H1 (cell line): ENCODE measurements around the gene FAM83C. TPM values are rescaled to one million over a fixed set of nuclear protein-coding genes. Genes with fewer than 3 reads are reported as not detected.

Experiments used
- CTCF ChIA-PET: fragments of 300-600 bp; sonication (Branson Sonifier 250); formaldehyde crosslinking; loops from one replicate; lab custom pipeline; 2021; ENCODE audit not compliant: partially characterized antibody; lab: Charles Lee
- POLR2A ChIA-PET: fragments of 300-600 bp; sonication (Branson Sonifier 250); formaldehyde crosslinking; loops from one replicate; lab custom pipeline; 2021; ENCODE audit warnings: inconsistent platforms; ENCODE audit not compliant: partially characterized antibody; lab: Charles Lee
- DNase-seq, 2 experiments: peaks; one replicate each; pipeline versions ENCODE4 v3.0.0 to v3.0.0-alpha.2; 2010 to 2022; ENCODE audit warnings: low spot score in 2 of 2, low read depth in 1 of 2, mixed read lengths in 1 of 2
- FAIRE-seq: peaks from 2 replicates; lab custom pipeline; 2011; peaks lifted over from hg19 to GRCh38; lab: Jason Lieb, UNC
- H2AFZ ChIP-seq: 2 replicates; pipeline ENCODE4 v1.8.1; 2012; ENCODE audit warnings: low read length, inconsistent platforms
- H2AK5ac ChIP-seq: 2 replicates; pipeline ENCODE4 v1.6.1; 2013; ENCODE audit warnings: low read depth, low read length
- H2BK120ac ChIP-seq: replicated peaks from 2 replicates; pipeline ENCODE3; 2013; ENCODE audit warnings: low read depth, low read length, inconsistent platforms
- H2BK12ac ChIP-seq: 2 replicates; pipeline ENCODE4 v1.6.1; 2013; ENCODE audit warnings: low read depth, low read length
- H2BK15ac ChIP-seq: 2 replicates; pipeline ENCODE4 v1.6.1; 2013; ENCODE audit warnings: low read length
- H2BK20ac ChIP-seq: 2 replicates; pipeline ENCODE4 v1.6.1; 2013; ENCODE audit warnings: low read length
- H2BK5ac ChIP-seq: 2 replicates; pipeline ENCODE4 v1.6.1; 2013; ENCODE audit warnings: low read depth, low read length
- H3K14ac ChIP-seq: 2 replicates; pipeline ENCODE4 v1.6.1; 2013; ENCODE audit warnings: inconsistent platforms; ENCODE audit not compliant: insufficient read length
- H3K18ac ChIP-seq: 2 replicates; pipeline ENCODE4 v1.6.1; 2013; ENCODE audit warnings: low read length; ENCODE audit errors: extremely low read depth
- H3K23ac ChIP-seq: 2 replicates; pipeline ENCODE4 v1.6.1; 2013; ENCODE audit warnings: inconsistent platforms; ENCODE audit not compliant: insufficient read length
- H3K23me2 ChIP-seq: 2 replicates; pipeline ENCODE4 v1.6.1; 2013; ENCODE audit warnings: low read depth, low read length
- H3K27ac ChIP-seq: 2 replicates; pipeline ENCODE4 v1.6.1; 2011; ENCODE audit warnings: low read depth, low read length, inconsistent platforms
- H3K27me3 ChIP-seq, 4 experiments: replicated peaks in 1 of 4; 1 replicate in 1 of 4; 2 replicates in 3 of 4; pipeline versions ENCODE4 v1.6.1 to v1.8.1; 2011 to 2013; ENCODE audit warnings: low read length in 3 of 4, mild to moderate bottlenecking in 3 of 4, inconsistent platforms in 2 of 4, mixed read lengths in 2 of 4, moderate library complexity in 1 of 4; ENCODE audit not compliant: control insufficient read depth in 3 of 4, insufficient read depth in 3 of 4; ENCODE audit errors: extremely low read depth in 1 of 4
- H3K36me3 ChIP-seq, 4 experiments: 2 replicates each; pipeline versions ENCODE4 v1.6.1 to v1.8.1; 2011 to 2013; ENCODE audit warnings: mild to moderate bottlenecking in 4 of 4, low read length in 3 of 4, moderate library complexity in 2 of 4, control low read depth in 1 of 4, inconsistent platforms in 1 of 4; ENCODE audit not compliant: insufficient read depth in 4 of 4, control insufficient read depth in 2 of 4
- H3K4ac ChIP-seq: replicated peaks from 2 replicates; pipeline ENCODE3; 2013; ENCODE audit warnings: low read length, low read depth, mixed read lengths, inconsistent platforms; ENCODE audit not compliant: insufficient read length
- H3K4me1 ChIP-seq, 4 experiments: replicated peaks in 1 of 4; 1 replicate in 1 of 4; 2 replicates in 3 of 4; pipeline versions ENCODE4 v1.6.1 to v1.8.1; 2011 to 2013; ENCODE audit warnings: low read length in 3 of 4, inconsistent platforms in 2 of 4, mixed read lengths in 1 of 4; ENCODE audit not compliant: insufficient read depth in 4 of 4, control insufficient read depth in 3 of 4
- H3K4me2 ChIP-seq, 2 experiments: 2 replicates each; pipeline versions ENCODE4 v1.6.1 to v1.8.1; 2011 to 2013; ENCODE audit warnings: low read depth in 2 of 2, low read length in 2 of 2, control low read depth in 1 of 2, inconsistent platforms in 1 of 2, mild to moderate bottlenecking in 1 of 2; ENCODE audit not compliant: insufficient read depth in 1 of 2
- H3K4me3 ChIP-seq, 4 experiments: fragments of 200-600, 300-600 bp in 1 of 4; sonication (generic), shearing (Covaris generic), sonication (Bioruptor Twin) in 1 of 4; 2 replicates each; pipeline versions ENCODE4 v1.5.1 to v1.8.1; 2011 to 2016; ENCODE audit warnings: low read length in 4 of 4, low read depth in 3 of 4, control low read depth in 2 of 4, inconsistent platforms in 2 of 4, mild to moderate bottlenecking in 2 of 4, mixed read lengths in 1 of 4, moderate library complexity in 1 of 4; ENCODE audit not compliant: insufficient read depth in 2 of 4; ENCODE audit errors: extremely low read depth in 1 of 4
- H3K56ac ChIP-seq: replicated peaks from 2 replicates; pipeline ENCODE3; 2013; ENCODE audit warnings: low read depth, mild to moderate bottlenecking, mixed read lengths, low read length, inconsistent platforms; ENCODE audit not compliant: insufficient read length
- H3K79me1 ChIP-seq: 2 replicates; pipeline ENCODE4 v1.6.1; 2013; ENCODE audit warnings: low read depth, low read length, control low read depth
- H3K79me2 ChIP-seq, 2 experiments: 2 replicates each; pipeline versions ENCODE4 v1.6.1 to v1.8.1; 2012 to 2013; ENCODE audit warnings: low read length in 2 of 2, mild to moderate bottlenecking in 2 of 2, inconsistent platforms in 1 of 2; ENCODE audit not compliant: insufficient read depth in 2 of 2, control insufficient read depth in 1 of 2
- H3K9ac ChIP-seq, 4 experiments: replicated peaks in 1 of 4; 1 replicate in 1 of 4; 2 replicates in 3 of 4; pipeline versions ENCODE4 v1.6.1 to v1.8.1; 2011 to 2013; ENCODE audit warnings: low read depth in 3 of 4, low read length in 3 of 4, control low read depth in 2 of 4, mild to moderate bottlenecking in 2 of 4, moderate library complexity in 2 of 4, inconsistent platforms in 1 of 4; ENCODE audit errors: extremely low read depth in 1 of 4
- H3K9me3 ChIP-seq, 2 experiments: 2 replicates each; pipeline versions ENCODE4 v1.6.1 to v1.8.1; 2012 to 2013; ENCODE audit warnings: mild to moderate bottlenecking in 2 of 2, moderate library complexity in 2 of 2, control low read depth in 1 of 2, inconsistent platforms in 1 of 2, low read depth in 1 of 2, low read length in 1 of 2, mixed read lengths in 1 of 2; ENCODE audit not compliant: insufficient read depth in 2 of 2
- H4K20me1 ChIP-seq, 2 experiments: replicated peaks in 1 of 2; 2 replicates each; pipeline versions ENCODE3 to v1.8.1; 2011 to 2013; ENCODE audit warnings: inconsistent platforms in 2 of 2, low read length in 2 of 2, mild to moderate bottlenecking in 1 of 2; ENCODE audit not compliant: insufficient read depth in 2 of 2, control insufficient read depth in 1 of 2
- H4K5ac ChIP-seq: 2 replicates; pipeline ENCODE4 v1.6.1; 2013; ENCODE audit warnings: low read length, low read depth, mixed read lengths, inconsistent platforms; ENCODE audit not compliant: insufficient read length
- H4K8ac ChIP-seq: 2 replicates; pipeline ENCODE4 v1.8.0; 2013; ENCODE audit warnings: mild to moderate bottlenecking, moderate library complexity, low read length, inconsistent platforms; ENCODE audit not compliant: insufficient read depth; ENCODE audit errors: extremely low read depth
- H4K91ac ChIP-seq: replicated peaks from 2 replicates; pipeline ENCODE3; 2013; ENCODE audit warnings: low read length, mixed read lengths, inconsistent platforms; ENCODE audit not compliant: insufficient read length
- CHD2 ChIP-seq: IDR thresholded peaks from 2 replicates; pipeline ENCODE4 v1.6.1; 2012; ENCODE audit warnings: low read length, improper control_type of control experiment
- CREB1 ChIP-seq: IDR thresholded peaks from 2 replicates; pipeline ENCODE4 v1.6.1; 2012; ENCODE audit warnings: inconsistent platforms
- RFX5 ChIP-seq: IDR thresholded peaks from 2 replicates; pipeline ENCODE4 v1.6.1; 2011; ENCODE audit warnings: low read depth, low read length, improper control_type of control experiment, borderline replicate concordance
- SIX5 ChIP-seq: IDR thresholded peaks from 2 replicates; pipeline ENCODE4 v1.6.1; 2011; ENCODE audit warnings: mild to moderate bottlenecking, low read depth, low read length
- SP1 ChIP-seq: IDR thresholded peaks from 2 replicates; pipeline ENCODE4 v1.6.1; 2011; ENCODE audit warnings: low read depth, low read length
- TBP ChIP-seq: IDR thresholded peaks from 2 replicates; pipeline ENCODE4 v1.6.1; 2011; ENCODE audit warnings: low read depth, low read length, improper control_type of control experiment
- TCF12 ChIP-seq: IDR thresholded peaks from 2 replicates; pipeline ENCODE4 v1.6.1; 2011; ENCODE audit warnings: low read depth, mild to moderate bottlenecking, low read length
- WGBS, 2 experiments: shearing (Covaris generic) in 1 of 2; methylation state at CpG; one replicate each; pipeline versions ENCODE4 v1.1.6 to v1.1.7; 2013 to 2015; ENCODE audit warnings: low lambda C conversion rate in 2 of 2, mixed read lengths in 2 of 2, inconsistent platforms in 1 of 2, low coverage in 1 of 2, missing lambda C conversion rate in 1 of 2; ENCODE audit not compliant: insufficient replicate concordance in 2 of 2, insufficient coverage in 1 of 2, insufficient read length in 1 of 2; ENCODE audit errors: extremely low coverage in 1 of 2, missing lambda C conversion rate in 1 of 2; 5-methylcytosine and 5-hydroxymethylcytosine counted together
- polyA plus RNA-seq, 7 experiments: library from polyadenylated mRNA; depleted of rRNA in 3 of 7; stranded (reverse) in 5 of 7; unstranded in 2 of 7; fragments of >200 nt in 5 of 7; fragments of 200-250 nt in 2 of 7; gene quantifications; 1 replicate in 5 of 7; 2 replicates in 1 of 7; 4 replicates in 1 of 7; pipeline versions ENCODE4 v1.2.1 to v1.2.3, GENCODE V29; 2011 to 2013; ENCODE audit warnings: missing spikeins in 2 of 7, mixed read lengths in 2 of 7
- total RNA-seq: library from RNA; stranded (reverse); fragmentation: NEBNext Ultra II Directional; extraction: Animal tissue kit (Norgen Biotek cat#: 25700); gene quantifications from 2 replicates; pipeline ENCODE4 v1.2.1, GENCODE V29; 2021
- TF ChIP-seq, protein P1 (sequence below): IDR thresholded peaks from 2 replicates; pipeline ENCODE4 v1.6.1; 2011; ENCODE audit warnings: low read length, improper control_type of control experiment

Gene FAM83C
- total and polyA plus RNA-seq, 2 of the 8 experiments (the other 6 are each of a cell fraction or from before 2014, with no cell fraction given): not detected

- no peak overlapping the region for H4K8ac ChIP-seq
- H4K91ac ChIP-seq: no peak overlapping the region
- no peaks in the 10 kb centered on the region for H3K79me2 ChIP-seq
- no peak overlapping the region for H3K56ac ChIP-seq
- H2BK20ac ChIP-seq: no peak overlapping the region
- peaks cover 5 to 14% (median 7%) of the 10 kb centered on the region in 4 experiments for H3K4me1 ChIP-seq
- no peak overlapping the region for H2AFZ ChIP-seq
- H2AK5ac ChIP-seq: no peak overlapping the region
- no peak overlapping the region for H2BK5ac ChIP-seq
- CTCF ChIA-PET: interaction anchor here (0.6 to 11.5 kb wide), 5 partner anchors 35 to 262 kb away, joined by 3 to 135 read pairs (median 4); partner anchors contain the start of gene EDEM2
- peaks cover 1 to 21% (median 2%) of the 10 kb centered on the region in 4 experiments; a peak in 7 of 8 replicates for H3K36me3 ChIP-seq
- peak overlapping the region; percentile 28 for H3K18ac ChIP-seq
- H3K14ac ChIP-seq: no peak overlapping the region
- H2BK120ac ChIP-seq: no peak overlapping the region
- no peak overlapping the region for H3K4ac ChIP-seq
- WGBS, 2 experiments: 80% methylated on average over 13 of the region's 13 CpGs; no CpG with 5 or more reads in 1 of the 2 experiments
- no peak overlapping the region for H3K4me3 ChIP-seq
- H2BK15ac ChIP-seq: no peak overlapping the region
- DNase-seq (no peak), FAIRE-seq (peak; percentile 13)
- H2BK12ac ChIP-seq: no peak overlapping the region
- no peaks in the 10 kb centered on the region for H3K9me3 ChIP-seq
- no peak overlapping the region for H3K23ac ChIP-seq
- TF ChIP-seq CHD2: 0 out of 2 replicates have a peak, but pooled peaks have one; percentile 22
- peak; percentile 62; the same call in 1 of the 2 replicates for TF ChIP-seq SP1
- 0 out of 2 replicates have a peak, but pooled peaks have one; percentile 17 for TF ChIP-seq TBP
- TF ChIP-seq SIX5: no peak
- peak; percentile 92 for TF ChIP-seq RFX5
- TF ChIP-seq, protein P1, sequence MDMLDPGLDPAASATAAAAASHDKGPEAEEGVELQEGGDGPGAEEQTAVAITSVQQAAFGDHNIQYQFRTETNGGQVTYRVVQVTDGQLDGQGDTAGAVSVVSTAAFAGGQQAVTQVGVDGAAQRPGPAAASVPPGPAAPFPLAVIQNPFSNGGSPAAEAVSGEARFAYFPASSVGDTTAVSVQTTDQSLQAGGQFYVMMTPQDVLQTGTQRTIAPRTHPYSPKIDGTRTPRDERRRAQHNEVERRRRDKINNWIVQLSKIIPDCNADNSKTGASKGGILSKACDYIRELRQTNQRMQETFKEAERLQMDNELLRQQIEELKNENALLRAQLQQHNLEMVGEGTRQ: no peak
- TF ChIP-seq CREB1: peak; percentile 58; the same call in 1 of the 2 replicates
- TF ChIP-seq TCF12: no peak
- peaks cover 4% of the 10 kb centered on the region; the same call in 1 of the 2 replicates for H3K23me2 ChIP-seq
- no peaks in the 10 kb centered on the region; the same call in 1 of the 2 replicates for H3K79me1 ChIP-seq
- peak overlapping the region; percentile 13 for H4K5ac ChIP-seq
- H3K27me3 ChIP-seq: no peaks in the 10 kb centered on the region
- POLR2A ChIA-PET: interaction anchor here (0.7 to 7.9 kb wide), 7 partner anchors 7 to 181 kb away, joined by 3 to 98 read pairs (median 4); partner anchors contain the start of genes EIF6 and MMP24
- H3K27ac ChIP-seq: peak overlapping the region; percentile 52
- H3K4me2 ChIP-seq: no peak overlapping the region
- H4K20me1 ChIP-seq: no peaks in the 10 kb centered on the region
- H3K9ac ChIP-seq: peak overlapping the region in 2 of 4 experiments; percentile 8 to 19; a peak in 1 of 7 replicates
Observed at GRCh38 chr20:35273449-35274171, 18.6 kb downstream of the FAM83C start.
